Fibroblast of pulmonary artery (primary cell): ENCODE measurements around the gene POLR2J.

Source experiments
- DNase-seq: peaks from one replicate; pipeline ENCODE4 v3.0.0-alpha.2; 2010; ENCODE audit warnings: low read depth
- H3K4me3 ChIP-seq: replicated peaks from 2 replicates; pipeline ENCODE4 v1.5.1; 2011; ENCODE audit warnings: low read depth, mild to moderate bottlenecking, control low read depth, low read length, moderate library complexity
- TF ChIP-seq, protein P1 (sequence below): IDR thresholded peaks from 2 replicates; pipeline ENCODE4 v1.5.1; 2011; ENCODE audit warnings: mild to moderate bottlenecking, control low read depth, low read length, inconsistent platforms; ENCODE audit errors: missing control alignments

POLR2J gene

DNA sequence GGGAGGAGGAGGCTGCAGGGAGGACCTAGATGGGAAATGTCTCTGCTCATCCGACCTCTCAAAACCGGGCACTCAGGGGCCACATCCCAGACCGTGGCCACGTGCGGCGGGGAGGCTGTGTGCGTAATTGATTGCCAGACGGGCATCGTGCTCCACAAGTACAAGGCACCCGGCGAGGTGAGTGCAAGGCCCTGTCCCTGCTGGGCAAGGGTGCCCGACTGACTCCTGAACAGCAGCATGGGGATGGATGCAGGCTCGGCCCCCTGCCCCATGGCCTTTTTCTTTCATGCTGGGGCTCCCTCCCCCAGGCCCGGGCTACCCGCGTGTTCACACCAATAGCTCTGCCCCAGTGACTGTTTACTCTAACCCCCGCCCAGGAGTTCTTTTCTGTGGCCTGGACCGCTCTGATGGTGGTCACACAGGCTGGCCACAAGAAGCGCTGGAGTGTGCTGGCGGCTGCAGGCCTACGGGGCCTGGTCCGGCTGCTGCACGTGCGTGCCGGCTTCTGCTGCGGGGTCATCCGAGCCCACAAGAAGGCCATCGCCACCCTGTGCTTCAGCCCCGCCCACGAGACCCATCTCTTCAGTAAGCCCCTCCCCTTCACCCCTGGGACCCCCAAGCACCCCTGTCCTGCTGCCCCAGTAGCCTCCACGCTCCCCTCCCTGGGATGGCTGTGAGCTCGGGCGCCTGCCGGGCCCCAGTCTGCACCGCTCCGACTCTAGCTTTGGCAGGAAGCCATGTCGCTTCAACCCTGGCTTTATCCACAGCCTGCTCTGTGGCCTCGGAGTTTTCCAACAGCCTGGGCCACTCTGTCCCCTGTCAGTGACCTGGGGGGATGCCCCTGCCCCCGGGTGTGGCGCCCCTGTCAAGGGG lies 10.0 kb downstream of the POLR2J start:
- no peak for DNase-seq
- TF ChIP-seq, protein P1, sequence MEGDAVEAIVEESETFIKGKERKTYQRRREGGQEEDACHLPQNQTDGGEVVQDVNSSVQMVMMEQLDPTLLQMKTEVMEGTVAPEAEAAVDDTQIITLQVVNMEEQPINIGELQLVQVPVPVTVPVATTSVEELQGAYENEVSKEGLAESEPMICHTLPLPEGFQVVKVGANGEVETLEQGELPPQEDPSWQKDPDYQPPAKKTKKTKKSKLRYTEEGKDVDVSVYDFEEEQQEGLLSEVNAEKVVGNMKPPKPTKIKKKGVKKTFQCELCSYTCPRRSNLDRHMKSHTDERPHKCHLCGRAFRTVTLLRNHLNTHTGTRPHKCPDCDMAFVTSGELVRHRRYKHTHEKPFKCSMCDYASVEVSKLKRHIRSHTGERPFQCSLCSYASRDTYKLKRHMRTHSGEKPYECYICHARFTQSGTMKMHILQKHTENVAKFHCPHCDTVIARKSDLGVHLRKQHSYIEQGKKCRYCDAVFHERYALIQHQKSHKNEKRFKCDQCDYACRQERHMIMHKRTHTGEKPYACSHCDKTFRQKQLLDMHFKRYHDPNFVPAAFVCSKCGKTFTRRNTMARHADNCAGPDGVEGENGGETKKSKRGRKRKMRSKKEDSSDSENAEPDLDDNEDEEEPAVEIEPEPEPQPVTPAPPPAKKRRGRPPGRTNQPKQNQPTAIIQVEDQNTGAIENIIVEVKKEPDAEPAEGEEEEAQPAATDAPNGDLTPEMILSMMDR = no peak
- no peak overlapping the region for H3K4me3 ChIP-seq

DNA sequence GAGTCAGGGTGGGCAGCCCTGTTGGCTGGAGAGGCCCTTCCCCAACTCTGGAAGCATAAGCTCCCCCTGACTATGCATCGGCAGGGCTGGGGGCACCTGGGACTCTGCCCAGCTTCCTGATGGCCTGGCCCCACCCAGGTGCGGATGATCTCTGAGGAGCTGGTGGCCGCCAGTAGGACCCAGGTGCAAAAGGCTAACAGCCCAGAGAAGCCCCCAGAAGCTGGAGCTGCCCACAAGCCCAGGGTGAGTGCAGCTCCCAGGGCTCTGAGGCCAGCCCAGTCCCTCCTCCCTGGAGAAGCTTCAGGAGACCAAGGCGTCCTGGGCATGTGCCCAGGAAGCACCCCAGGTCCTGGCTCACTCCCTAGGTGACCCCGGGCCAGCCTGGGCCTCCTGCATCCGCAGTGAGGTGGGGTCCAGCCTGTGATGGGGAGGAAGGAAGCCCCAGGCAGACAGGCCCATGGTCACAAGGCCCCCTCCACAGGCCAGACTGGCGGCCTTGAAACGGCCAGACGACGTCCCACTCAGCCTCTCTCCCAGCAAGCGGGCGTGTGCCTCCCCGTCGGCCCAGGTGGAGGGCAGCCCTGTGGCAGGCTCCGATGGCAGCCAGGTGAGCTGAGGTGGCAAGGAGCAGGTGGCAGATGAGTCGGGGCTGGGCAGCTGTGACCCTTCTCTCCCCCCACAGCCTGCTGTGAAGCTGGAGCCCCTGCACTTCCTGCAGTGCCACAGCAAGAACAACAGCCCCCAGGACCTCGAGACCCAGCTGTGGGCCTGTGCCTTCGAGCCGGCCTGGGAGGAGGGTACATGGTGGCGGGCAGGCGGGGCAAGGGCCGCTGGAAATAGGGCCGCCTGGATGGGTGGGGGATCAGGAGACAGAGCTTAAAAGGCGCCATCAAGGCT lies 10.9 kb downstream of the POLR2J start:
- no peak for DNase-seq
- no peak overlapping the region for H3K4me3 ChIP-seq
- TF ChIP-seq, protein P1 = no peak

DNA sequence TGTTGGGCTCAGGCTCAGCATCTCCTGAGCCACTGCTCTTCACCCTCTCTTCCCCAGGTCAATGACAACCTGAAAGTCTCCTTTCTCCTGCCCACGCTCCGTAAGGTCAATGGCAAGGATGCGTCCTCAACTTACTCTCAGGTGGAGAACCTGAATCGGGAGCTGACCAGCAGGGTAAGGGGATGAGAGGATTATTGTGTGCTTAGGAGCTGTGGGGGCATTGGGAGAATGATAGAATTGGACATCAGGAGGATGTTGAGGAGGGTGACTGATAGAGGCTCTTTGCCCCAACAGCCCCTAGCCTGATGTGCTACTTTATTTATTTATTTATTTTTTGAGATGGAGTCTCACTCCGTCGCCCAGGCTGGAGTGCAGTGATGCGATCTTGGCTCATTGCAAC lies 12.6 kb downstream of the POLR2J start:
- TF ChIP-seq, protein P1 = no peak
- H3K4me3 ChIP-seq = peak overlapping the region; percentile 100
- no peak for DNase-seq

DNA sequence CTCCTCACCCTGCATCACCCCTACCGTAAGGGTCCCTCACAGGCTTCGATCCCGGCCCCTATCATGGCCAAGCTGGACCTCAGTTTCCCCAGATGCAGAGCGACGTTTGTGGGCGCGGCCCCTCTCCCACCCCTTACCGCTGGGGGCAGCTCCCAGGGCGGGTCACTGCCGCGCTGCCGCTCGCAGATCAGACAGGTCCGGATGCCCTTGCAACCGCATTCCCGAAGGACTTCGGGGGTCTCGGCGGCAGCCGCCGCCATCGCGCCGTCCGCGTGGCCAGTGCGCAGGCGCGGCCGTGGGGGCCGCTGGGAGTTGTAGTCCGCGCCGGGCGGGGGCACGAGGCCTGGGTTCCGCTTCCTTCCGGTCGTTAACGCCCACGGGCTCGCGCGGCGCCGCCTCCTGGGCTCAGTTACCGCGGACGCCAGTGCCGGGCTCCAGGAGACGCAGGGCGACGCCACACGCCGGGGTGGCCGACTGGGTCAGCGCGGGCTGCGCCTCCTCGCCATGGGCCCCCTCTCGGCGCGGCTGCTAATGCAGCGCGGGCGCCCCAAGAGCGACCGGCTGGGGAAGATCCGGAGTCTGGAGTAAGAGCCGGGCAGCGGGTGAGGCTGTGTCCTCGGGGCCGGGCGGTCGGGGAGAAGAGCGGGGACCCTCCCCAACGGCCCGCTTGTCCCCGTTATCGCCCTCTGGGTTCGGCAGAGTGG lies 14.0 kb downstream of the POLR2J start, which contains the start of the genes ALKBH4 and LRWD1:
TSS of gene ALKBH4 (minus strand) at position 287 of the 704 bp plus-strand sequence. CDS start at position 260, 27 bp downstream.
TSS of gene LRWD1 (plus strand) at position 408 of the 704 bp plus-strand sequence. CDS start at position 505, 97 bp downstream.
- peak; percentile 92 for DNase-seq
- TF ChIP-seq, protein P1 = no peak
- peak within 1 kb of the TSS; percentile 100 for H3K4me3 ChIP-seq

DNA sequence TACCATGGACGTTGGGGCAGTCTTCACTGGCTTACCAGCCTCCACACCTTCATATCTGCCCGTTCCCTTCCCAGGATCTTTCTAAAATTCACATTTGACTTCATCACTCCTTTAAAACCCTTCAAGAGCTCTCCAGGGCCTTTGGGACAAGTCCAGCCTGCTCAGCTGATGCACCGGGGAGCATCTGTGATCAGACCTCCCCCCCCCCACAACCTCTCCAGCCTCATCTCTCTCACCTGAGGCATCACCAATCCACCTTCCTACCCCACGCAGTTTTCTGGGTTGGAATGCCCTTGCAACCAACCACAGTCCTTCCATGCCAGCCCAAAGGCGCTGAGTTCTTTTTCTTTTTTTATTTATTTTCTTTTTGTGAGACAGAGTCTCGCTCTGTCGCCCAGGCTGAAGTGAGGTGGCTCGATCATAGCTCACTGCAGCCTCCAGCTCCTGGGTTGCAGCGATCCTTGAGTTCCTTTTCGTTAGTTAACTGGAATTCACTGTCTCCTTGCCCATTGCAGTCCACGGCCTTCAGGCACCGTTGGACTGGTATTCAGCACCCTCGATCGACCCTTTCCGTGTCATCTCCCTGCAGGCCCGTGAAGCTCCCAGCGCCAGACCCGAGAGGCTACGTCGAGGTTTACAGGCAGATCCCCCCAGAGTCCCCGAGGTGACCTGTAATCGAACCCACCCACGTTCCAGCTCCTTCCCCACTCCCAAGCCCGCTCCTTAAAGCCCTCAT lies 14.7 kb downstream of the POLR2J start:
- TF ChIP-seq, protein P1 = no peak
- peak overlapping the region; percentile 100 for H3K4me3 ChIP-seq
- no peak for DNase-seq

DNA sequence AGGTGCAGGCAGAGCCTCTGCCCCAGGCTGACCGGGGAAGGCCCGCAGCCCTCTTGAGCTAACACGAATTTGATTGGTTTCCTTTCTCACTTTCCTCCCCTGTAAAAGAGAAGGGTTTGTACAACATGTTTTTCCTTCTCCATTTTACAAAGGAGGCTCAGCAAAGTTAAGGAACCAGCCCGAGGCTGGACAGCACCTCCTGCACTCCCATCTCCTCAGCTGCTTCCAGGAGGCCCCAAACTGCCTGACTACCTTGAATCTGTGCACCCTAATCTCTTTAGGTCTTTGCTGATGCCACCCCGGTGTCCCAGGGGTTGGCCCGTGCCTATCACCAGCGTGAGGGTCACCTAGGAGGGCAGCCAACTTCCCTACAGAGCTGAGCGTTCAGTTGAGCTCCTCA lies 18.3 kb downstream of the POLR2J start:
- no peak overlapping the region for H3K4me3 ChIP-seq
- TF ChIP-seq, protein P1 = no peak
- DNase-seq = no peak
